ENCODE measurements around the gene RNU1-3. TPM values are rescaled to one million over a fixed set of nuclear protein-coding genes. Genes with fewer than 3 reads are reported as not detected.
A peak's percentile ranks its signal among the peaks of the same experiment; 100 is the strongest.
"Not testable (repeated sequence)": the region's sequence is repeated elsewhere in the genome, so short reads cannot be mapped to it uniquely, and the experiment has no call there.

The RNU1-3 gene
- total and polyA plus RNA-seq, 4 donors: under 0.01 to 16.7 (median under 0.01) TPM; not detected in 1

- peak overlapping the region; percentile 79 to 99 for H3K9ac ChIP-seq (ENCODE audit: low read depth in 1 of 2, low read length in 2 of 2)
- H3K27ac ChIP-seq (ENCODE audit: low read depth in 1 of 2, low read length in 2 of 2): peak overlapping the region; percentile 90 to 95
- not testable (repeated sequence) for H3K27me3 ChIP-seq (ENCODE audit: control insufficient read depth in 4 of 4, insufficient read depth in 4 of 4, low read length in 3 of 4); H3K36me3 ChIP-seq (ENCODE audit: control insufficient read depth in 4 of 4, insufficient read depth in 3 of 4, low read depth in 1 of 4, low read length in 3 of 4); H3K9me3 ChIP-seq (ENCODE audit: control insufficient read depth in 4 of 4, low read length in 3 of 4)
- peak overlapping the region; percentile 73 to 97 (median 96) for H3K4me3 ChIP-seq (ENCODE audit: low read depth in 1 of 3, low read length in 3 of 3)
- WGBS: 21% methylated on average over 12 of the region's 12 CpGs
- peak; percentile 71 for DNase-seq (ENCODE audit: low spot score)
- peaks cover 10 to 51% (median 38%) of the 10 kb centered on the region in 4 donors for H3K4me1 ChIP-seq (ENCODE audit: control insufficient read depth in 4 of 4, insufficient read depth in 4 of 4, low read length in 3 of 4)
- TF ChIP-seq, protein P1, sequence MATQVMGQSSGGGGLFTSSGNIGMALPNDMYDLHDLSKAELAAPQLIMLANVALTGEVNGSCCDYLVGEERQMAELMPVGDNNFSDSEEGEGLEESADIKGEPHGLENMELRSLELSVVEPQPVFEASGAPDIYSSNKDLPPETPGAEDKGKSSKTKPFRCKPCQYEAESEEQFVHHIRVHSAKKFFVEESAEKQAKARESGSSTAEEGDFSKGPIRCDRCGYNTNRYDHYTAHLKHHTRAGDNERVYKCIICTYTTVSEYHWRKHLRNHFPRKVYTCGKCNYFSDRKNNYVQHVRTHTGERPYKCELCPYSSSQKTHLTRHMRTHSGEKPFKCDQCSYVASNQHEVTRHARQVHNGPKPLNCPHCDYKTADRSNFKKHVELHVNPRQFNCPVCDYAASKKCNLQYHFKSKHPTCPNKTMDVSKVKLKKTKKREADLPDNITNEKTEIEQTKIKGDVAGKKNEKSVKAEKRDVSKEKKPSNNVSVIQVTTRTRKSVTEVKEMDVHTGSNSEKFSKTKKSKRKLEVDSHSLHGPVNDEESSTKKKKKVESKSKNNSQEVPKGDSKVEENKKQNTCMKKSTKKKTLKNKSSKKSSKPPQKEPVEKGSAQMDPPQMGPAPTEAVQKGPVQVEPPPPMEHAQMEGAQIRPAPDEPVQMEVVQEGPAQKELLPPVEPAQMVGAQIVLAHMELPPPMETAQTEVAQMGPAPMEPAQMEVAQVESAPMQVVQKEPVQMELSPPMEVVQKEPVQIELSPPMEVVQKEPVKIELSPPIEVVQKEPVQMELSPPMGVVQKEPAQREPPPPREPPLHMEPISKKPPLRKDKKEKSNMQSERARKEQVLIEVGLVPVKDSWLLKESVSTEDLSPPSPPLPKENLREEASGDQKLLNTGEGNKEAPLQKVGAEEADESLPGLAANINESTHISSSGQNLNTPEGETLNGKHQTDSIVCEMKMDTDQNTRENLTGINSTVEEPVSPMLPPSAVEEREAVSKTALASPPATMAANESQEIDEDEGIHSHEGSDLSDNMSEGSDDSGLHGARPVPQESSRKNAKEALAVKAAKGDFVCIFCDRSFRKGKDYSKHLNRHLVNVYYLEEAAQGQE (IDR thresholded peaks at IDR 0.05): peak; percentile 72
- TF ChIP-seq RXRA (IDR thresholded peaks at IDR 0.05): peak in 1 of 2 donors; percentile 37
Measured at GRCh38 chr1:16643476-16644192, 23.1 kb downstream of the RNU1-3 start.

- peak overlapping the region in 1 of 2 donors; percentile 99 for H3K9ac ChIP-seq (ENCODE audit: low read depth in 1 of 2, low read length in 2 of 2)
- H3K27ac ChIP-seq (ENCODE audit: low read depth in 1 of 2, low read length in 2 of 2): not testable (repeated sequence)
Measured at GRCh38 chr1:16643001-16643411, 23.7 kb downstream of the RNU1-3 start.

DNA sequence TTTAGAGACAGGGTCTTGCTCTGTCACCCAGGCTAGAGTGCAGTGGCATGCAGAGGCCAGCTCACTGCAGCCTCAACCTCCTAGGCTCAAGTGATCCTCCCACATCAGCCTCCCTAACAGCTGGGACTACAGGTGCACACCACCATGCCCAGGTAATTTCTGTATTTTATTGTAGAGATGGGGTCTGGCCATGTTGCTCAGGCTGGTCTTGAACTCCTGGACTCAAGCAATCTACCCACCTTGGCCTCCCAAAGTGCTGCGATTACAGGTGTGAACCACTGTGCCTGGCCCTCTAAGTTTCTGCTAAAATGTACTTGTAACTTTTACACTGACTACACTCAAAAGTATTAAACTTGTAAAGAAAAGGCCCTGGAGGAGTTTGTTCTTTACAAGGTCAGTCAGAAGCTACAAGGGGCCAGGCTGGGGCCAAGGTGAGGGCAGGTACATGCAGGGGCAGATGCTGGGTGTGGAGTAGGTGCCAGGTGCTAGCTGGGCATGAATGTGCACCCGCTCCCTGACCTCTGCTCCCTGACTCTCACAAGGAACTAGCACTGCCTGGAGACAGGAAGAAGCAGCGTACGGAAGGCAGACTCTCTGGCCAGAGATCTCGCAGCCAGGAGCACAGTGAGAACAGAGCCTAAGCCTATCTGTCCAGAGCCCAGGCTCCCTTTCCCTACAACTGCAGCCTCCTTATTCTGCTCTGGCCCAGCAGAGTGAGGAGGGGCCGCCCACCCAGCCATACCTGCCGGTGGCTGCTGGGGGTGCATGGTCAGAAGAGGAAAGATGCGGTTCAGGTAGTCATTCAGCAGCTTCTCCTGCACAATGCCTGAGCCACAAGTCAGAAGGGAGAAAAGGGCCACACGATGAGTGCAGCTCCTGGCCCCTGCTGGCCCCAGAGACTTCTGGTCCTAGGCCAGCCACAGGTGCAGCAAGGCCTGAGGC is 24.5 kb downstream of the RNU1-3 start:
- 69% methylated on average over 9 of the region's 9 CpGs for WGBS
- peak; percentile 49 for DNase-seq (ENCODE audit: low spot score)
- not testable (repeated sequence) for H3K9me3 ChIP-seq (ENCODE audit: control insufficient read depth in 4 of 4, low read length in 3 of 4); H3K4me3 ChIP-seq (ENCODE audit: low read depth in 1 of 3, low read length in 3 of 3); H3K27ac ChIP-seq (ENCODE audit: low read depth in 1 of 2, low read length in 2 of 2); H3K36me3 ChIP-seq (ENCODE audit: control insufficient read depth in 4 of 4, insufficient read depth in 3 of 4, low read depth in 1 of 4, low read length in 3 of 4); H3K27me3 ChIP-seq (ENCODE audit: control insufficient read depth in 4 of 4, insufficient read depth in 4 of 4, low read length in 3 of 4)
- Histone ChIP-seq H3K4me1 (ENCODE audit: control insufficient read depth in 4 of 4, insufficient read depth in 4 of 4, low read length in 3 of 4) (peaks cover 10 to 51% (median 38%) of the 10 kb centered on the region in 4 donors), H3K9ac (ENCODE audit: low read depth in 1 of 2, low read length in 2 of 2) (peak overlapping the region in 1 of 2 donors; percentile 1)

More at GRCh38 chr1:16643001-16643411, 23.7 kb downstream of the RNU1-3 start:
- peak; percentile 67 for DNase-seq (ENCODE audit: low spot score)
- WGBS: 80% methylated on average over 4 of the region's 4 CpGs
- not testable (repeated sequence) for H3K4me3 ChIP-seq (ENCODE audit: low read depth in 1 of 3, low read length in 3 of 3); H3K27me3 ChIP-seq (ENCODE audit: control insufficient read depth in 4 of 4, insufficient read depth in 4 of 4, low read length in 3 of 4); H3K9me3 ChIP-seq (ENCODE audit: control insufficient read depth in 4 of 4, low read length in 3 of 4); H3K36me3 ChIP-seq (ENCODE audit: control insufficient read depth in 4 of 4, insufficient read depth in 3 of 4, low read depth in 1 of 4, low read length in 3 of 4)
- H3K4me1 ChIP-seq (ENCODE audit: control insufficient read depth in 4 of 4, insufficient read depth in 4 of 4, low read length in 3 of 4): peaks cover 10 to 51% (median 38%) of the 10 kb centered on the region in 4 donors

GRCh38 chr1:16641159-16641975 is 25.4 kb downstream of the RNU1-3 start:
- 90% methylated on average over 8 of the region's 8 CpGs for WGBS
- not testable (repeated sequence) for H3K27ac ChIP-seq (ENCODE audit: low read depth in 1 of 2, low read length in 2 of 2); H3K36me3 ChIP-seq (ENCODE audit: control insufficient read depth in 4 of 4, insufficient read depth in 3 of 4, low read depth in 1 of 4, low read length in 3 of 4); H3K27me3 ChIP-seq (ENCODE audit: control insufficient read depth in 4 of 4, insufficient read depth in 4 of 4, low read length in 3 of 4); H3K9me3 ChIP-seq (ENCODE audit: control insufficient read depth in 4 of 4, low read length in 3 of 4); DNase-seq (ENCODE audit: low spot score); H3K4me3 ChIP-seq (ENCODE audit: low read depth in 1 of 3, low read length in 3 of 3)
- Histone ChIP-seq H3K4me1 (ENCODE audit: control insufficient read depth in 4 of 4, insufficient read depth in 4 of 4, low read length in 3 of 4) (peaks cover 10 to 50% (median 36%) of the 10 kb centered on the region in 4 donors), H3K9ac (ENCODE audit: low read depth in 1 of 2, low read length in 2 of 2) (peak overlapping the region in 1 of 2 donors; percentile 1)

DNA sequence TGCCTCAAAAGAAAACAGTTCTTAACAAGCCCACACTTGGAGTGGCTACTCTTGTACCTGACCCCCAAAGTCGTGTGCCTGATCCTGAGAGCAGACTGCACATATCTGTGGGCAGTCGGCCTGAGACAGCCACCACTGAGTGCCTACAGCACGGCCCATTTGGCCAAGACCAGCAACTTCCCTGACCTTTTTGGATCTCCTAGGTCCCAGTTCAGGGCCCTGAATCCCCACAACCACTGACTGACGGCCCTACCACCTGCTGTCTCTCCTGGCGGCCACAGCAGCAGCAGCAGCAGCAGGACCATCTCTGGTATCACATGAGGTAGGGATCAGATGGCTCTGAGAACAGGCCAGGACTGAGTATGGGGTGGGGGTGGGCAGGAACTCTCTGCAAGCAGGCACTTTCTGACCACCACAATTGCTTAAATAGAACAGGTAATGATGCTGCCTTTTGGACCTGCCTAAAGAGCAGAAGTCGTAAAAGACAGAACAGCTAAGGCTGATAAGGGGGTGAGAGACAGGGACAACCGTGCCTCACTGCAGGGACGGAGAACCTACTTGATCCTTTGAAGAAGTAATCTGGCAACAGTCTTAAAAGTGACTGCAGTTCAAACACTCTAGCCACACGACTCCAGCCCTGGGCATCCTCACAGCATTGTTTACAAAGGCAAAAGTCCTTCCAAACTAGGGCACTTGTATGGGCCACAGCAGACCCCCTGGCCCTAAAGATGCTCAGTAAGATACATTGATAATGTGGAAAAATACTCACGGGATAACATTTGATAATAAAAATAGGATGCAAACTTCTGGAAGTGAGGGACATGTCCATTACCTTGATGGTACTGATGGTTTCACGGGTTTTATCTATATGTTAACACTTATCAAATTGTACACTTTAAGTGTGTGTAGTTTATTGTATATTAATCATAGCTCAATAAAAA is 27.4 kb downstream of the RNU1-3 start:
- H3K36me3 ChIP-seq (ENCODE audit: control insufficient read depth in 4 of 4, insufficient read depth in 3 of 4, low read depth in 1 of 4, low read length in 3 of 4); H3K9me3 ChIP-seq (ENCODE audit: control insufficient read depth in 4 of 4, low read length in 3 of 4); H3K4me3 ChIP-seq (ENCODE audit: low read depth in 1 of 3, low read length in 3 of 3); H3K27me3 ChIP-seq (ENCODE audit: control insufficient read depth in 4 of 4, insufficient read depth in 4 of 4, low read length in 3 of 4); DNase-seq (ENCODE audit: low spot score); H3K27ac ChIP-seq (ENCODE audit: low read depth in 1 of 2, low read length in 2 of 2); H3K9ac ChIP-seq (ENCODE audit: low read depth in 1 of 2, low read length in 2 of 2): not testable (repeated sequence)
- WGBS: 79% methylated on average over 11 of the region's 11 CpGs
- peaks cover 10 to 40% (median 32%) of the 10 kb centered on the region in 4 donors for H3K4me1 ChIP-seq (ENCODE audit: control insufficient read depth in 4 of 4, insufficient read depth in 4 of 4, low read length in 3 of 4)

Data from liver (tissue), 9 donors.